HG02623 (cell line): ENCODE measurements around the gene TOPORS.
"Not testable (repeated sequence)": the region's sequence is repeated elsewhere in the genome, so short reads cannot be mapped to it uniquely, and the experiment has no call there.

Source experiments
- ATAC-seq: cut with Tn5 transposase; IDR thresholded peaks from one replicate; pipeline ENCODE4 v1.9.1; 2021; ENCODE audit warnings: moderate library complexity; ENCODE audit not compliant: unreplicated experiment

Gene TOPORS

GRCh38 chr9:32566770-32567169 is 14.4 kb upstream of the TOPORS start:
- ATAC-seq, result no peak

- no peak for ATAC-seq
Observed at GRCh38 chr9:32565967-32566366, 13.6 kb upstream of the TOPORS start.

- no peak for ATAC-seq
Observed at GRCh38 chr9:32558408-32558934, 6.1 kb upstream of the TOPORS start.

GRCh38 chr9:32554591-32554990 is 2.2 kb upstream of the TOPORS start:
- ATAC-seq, result no peak

GRCh38 chr9:32554107-32554506 is 1.7 kb upstream of the TOPORS start:
- no peak for ATAC-seq

- ATAC-seq, result peak; percentile 0
Observed at GRCh38 chr9:32551276-32552051, 922 bp downstream of the TOPORS start.

GRCh38 chr9:32550562-32551275 is 1.7 kb downstream of the TOPORS start:
- ATAC-seq, result peak; percentile 64

- no peak for ATAC-seq
Observed at GRCh38 chr9:32550150-32550561, 2.2 kb downstream of the TOPORS start.

- not testable (repeated sequence) for ATAC-seq
Observed at GRCh38 chr9:32548213-32548612, 4.2 kb downstream of the TOPORS start.

GRCh38 chr9:32545884-32546283 is 6.5 kb downstream of the TOPORS start:
- no peak for ATAC-seq

- no peak for ATAC-seq
Observed at GRCh38 chr9:32543047-32543446, 9.3 kb downstream of the TOPORS start.

- ATAC-seq, result no peak
Observed at GRCh38 chr9:32533816-32534215, 18.6 kb downstream of the TOPORS start.

GRCh38 chr9:32533336-32533735 is 19.1 kb downstream of the TOPORS start:
- ATAC-seq, result no peak

GRCh38 chr9:32526707-32527048 is 25.7 kb downstream of the TOPORS start:
- no peak for ATAC-seq

GRCh38 chr9:32526041-32526706 is 26.2 kb downstream of the TOPORS start, which contains the start of gene RIGI:
RIGI (minus strand) TSS chr9:32526196; CDS start chr9:32526166, 30 bp downstream.
- peak; percentile 51 for ATAC-seq

GRCh38 chr9:32525709-32526030 is 26.7 kb downstream of the TOPORS start:
- no peak for ATAC-seq

GRCh38 chr9:32524892-32525708 is 27.3 kb downstream of the TOPORS start:
- ATAC-seq, result peak; percentile 29

- not testable (repeated sequence) for ATAC-seq
Observed at GRCh38 chr9:32524558-32524891, 27.9 kb downstream of the TOPORS start.

- no peak for ATAC-seq
Observed at GRCh38 chr9:32523910-32524309, 28.5 kb downstream of the TOPORS start.

- ATAC-seq, result no peak
Observed at GRCh38 chr9:32518276-32518675, 34.1 kb downstream of the TOPORS start.

- no peak for ATAC-seq
Observed at GRCh38 chr9:32516241-32516640, 36.1 kb downstream of the TOPORS start.
